Measurements from ENCODE around the gene KCNAB1. TPM values are rescaled to one million over a fixed set of nuclear protein-coding genes. Genes with fewer than 3 reads are reported as not detected.
"Not testable (repeated sequence)": the region's sequence is repeated elsewhere in the genome, so short reads cannot be mapped to it uniquely, and the experiment has no call there.

The KCNAB1 gene
- total and polyA plus RNA-seq, 8 donors, result 0.76 to 4.9 (median 3.2) TPM

GRCh38 chr3:156094391-156094790 is 26.0 kb upstream of the KCNAB1 start:
- Histone ChIP-seq H3K4me3 (no peak overlapping the region), H3K27ac (no peak overlapping the region), H3K27me3 (no peaks in the 10 kb centered on the region), H3K4me1 (no peaks in the 10 kb centered on the region), H3K36me3 (no peaks in the 10 kb centered on the region), H3K9me3 (no peaks in the 10 kb centered on the region)
- intact Hi-C loops (cut with DNase I), result no loop called here
- TF ChIP-seq, protein P1, sequence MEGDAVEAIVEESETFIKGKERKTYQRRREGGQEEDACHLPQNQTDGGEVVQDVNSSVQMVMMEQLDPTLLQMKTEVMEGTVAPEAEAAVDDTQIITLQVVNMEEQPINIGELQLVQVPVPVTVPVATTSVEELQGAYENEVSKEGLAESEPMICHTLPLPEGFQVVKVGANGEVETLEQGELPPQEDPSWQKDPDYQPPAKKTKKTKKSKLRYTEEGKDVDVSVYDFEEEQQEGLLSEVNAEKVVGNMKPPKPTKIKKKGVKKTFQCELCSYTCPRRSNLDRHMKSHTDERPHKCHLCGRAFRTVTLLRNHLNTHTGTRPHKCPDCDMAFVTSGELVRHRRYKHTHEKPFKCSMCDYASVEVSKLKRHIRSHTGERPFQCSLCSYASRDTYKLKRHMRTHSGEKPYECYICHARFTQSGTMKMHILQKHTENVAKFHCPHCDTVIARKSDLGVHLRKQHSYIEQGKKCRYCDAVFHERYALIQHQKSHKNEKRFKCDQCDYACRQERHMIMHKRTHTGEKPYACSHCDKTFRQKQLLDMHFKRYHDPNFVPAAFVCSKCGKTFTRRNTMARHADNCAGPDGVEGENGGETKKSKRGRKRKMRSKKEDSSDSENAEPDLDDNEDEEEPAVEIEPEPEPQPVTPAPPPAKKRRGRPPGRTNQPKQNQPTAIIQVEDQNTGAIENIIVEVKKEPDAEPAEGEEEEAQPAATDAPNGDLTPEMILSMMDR (IDR thresholded peaks at IDR 0.05), result no peak
- FAIRE-seq (no peak), DNase-seq (no peak), ATAC-seq (no peak)
- 66 to 76% methylated on average over 2 of the region's 2 CpGs for WGBS, 2 donors

- H3K4me1 ChIP-seq; intact Hi-C loops (cut with DNase I); H3K36me3 ChIP-seq; H3K9me3 ChIP-seq; H3K4me3 ChIP-seq; FAIRE-seq; H3K27me3 ChIP-seq; H3K27ac ChIP-seq; DNase-seq; ATAC-seq: not testable (repeated sequence)
- 91 to 93% methylated on average over 4 of the region's 4 CpGs for WGBS, 2 donors
Observed at GRCh38 chr3:156095652-156096051, 24.7 kb upstream of the KCNAB1 start.

- peaks cover 0 to 9% (median 0%) of the 10 kb centered on the region in 3 donors for H3K4me1 ChIP-seq
- no peak for ATAC-seq
- intact Hi-C loops (cut with DNase I), result no loop called here
- no peak overlapping the region for H3K4me3 ChIP-seq
- TF ChIP-seq, protein P1 (IDR thresholded peaks at IDR 0.05), result no peak
- H3K27ac ChIP-seq, result no peak overlapping the region
- H3K27me3 ChIP-seq, result no peaks in the 10 kb centered on the region
- DNase-seq, result no peak
- H3K36me3 ChIP-seq, result no peaks in the 10 kb centered on the region
- WGBS, 2 donors, result 82 to 85% methylated on average over 4 of the region's 4 CpGs
- FAIRE-seq, result no peak
- H3K9me3 ChIP-seq, result no peaks in the 10 kb centered on the region
Observed at GRCh38 chr3:156098437-156099035, 21.8 kb upstream of the KCNAB1 start.

DNA sequence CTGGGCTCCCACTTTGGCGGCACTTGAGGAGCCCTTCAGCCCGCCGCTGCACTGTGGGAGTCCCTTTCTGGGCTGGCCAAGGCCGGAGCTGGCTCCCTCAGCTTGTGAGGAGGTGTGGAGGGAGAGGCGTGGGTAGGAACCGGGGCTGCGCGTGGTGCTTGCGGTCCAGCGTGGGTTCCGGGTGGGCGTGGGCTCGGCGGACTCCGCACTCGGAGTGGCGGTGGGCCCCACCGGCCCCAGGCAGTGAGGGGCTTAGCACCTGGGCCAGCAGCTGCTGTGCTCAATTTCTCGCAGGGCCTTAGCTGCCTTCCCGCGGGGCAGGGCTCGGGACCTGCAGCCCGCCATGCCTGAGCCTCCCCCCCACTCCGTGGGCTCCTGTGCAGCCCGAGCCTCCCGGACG is 21.0 kb upstream of the KCNAB1 start:
- H3K27me3 ChIP-seq; H3K27ac ChIP-seq; H3K4me1 ChIP-seq; intact Hi-C loops (cut with DNase I); H3K36me3 ChIP-seq; H3K9me3 ChIP-seq; FAIRE-seq; H3K4me3 ChIP-seq; ATAC-seq: not testable (repeated sequence)
- DNase-seq, result peak in 1 of 6 donors; percentile 46
- WGBS, 2 donors, result 80 to 81% methylated on average over 23 to 27 of the region's 27 CpGs

DNA sequence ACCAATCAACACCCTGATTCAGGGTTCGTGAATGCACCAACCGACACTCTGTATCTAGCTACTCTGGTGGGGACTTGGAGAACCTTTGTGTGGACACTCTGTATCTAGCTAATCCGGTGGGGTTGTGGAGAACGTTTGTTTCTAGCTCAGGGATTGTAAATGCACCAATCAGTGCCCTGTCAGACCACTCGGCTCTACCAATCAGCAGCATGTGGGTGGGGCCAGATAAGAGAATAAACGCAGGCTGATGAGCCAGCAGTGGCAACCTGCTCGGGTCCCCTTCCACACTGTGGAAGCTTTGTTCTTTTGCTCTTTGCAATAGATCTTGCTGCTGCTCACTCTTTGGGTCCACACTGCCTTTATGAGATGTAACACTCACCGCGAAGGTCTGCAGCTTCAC is 20.4 kb upstream of the KCNAB1 start:
- H3K27ac ChIP-seq; H3K4me3 ChIP-seq; H3K9me3 ChIP-seq; ATAC-seq; FAIRE-seq; H3K36me3 ChIP-seq; H3K27me3 ChIP-seq; intact Hi-C loops (cut with DNase I); H3K4me1 ChIP-seq; DNase-seq: not testable (repeated sequence)
- WGBS, 2 donors, result 74 to 80% methylated on average over 9 of the region's 9 CpGs

DNA sequence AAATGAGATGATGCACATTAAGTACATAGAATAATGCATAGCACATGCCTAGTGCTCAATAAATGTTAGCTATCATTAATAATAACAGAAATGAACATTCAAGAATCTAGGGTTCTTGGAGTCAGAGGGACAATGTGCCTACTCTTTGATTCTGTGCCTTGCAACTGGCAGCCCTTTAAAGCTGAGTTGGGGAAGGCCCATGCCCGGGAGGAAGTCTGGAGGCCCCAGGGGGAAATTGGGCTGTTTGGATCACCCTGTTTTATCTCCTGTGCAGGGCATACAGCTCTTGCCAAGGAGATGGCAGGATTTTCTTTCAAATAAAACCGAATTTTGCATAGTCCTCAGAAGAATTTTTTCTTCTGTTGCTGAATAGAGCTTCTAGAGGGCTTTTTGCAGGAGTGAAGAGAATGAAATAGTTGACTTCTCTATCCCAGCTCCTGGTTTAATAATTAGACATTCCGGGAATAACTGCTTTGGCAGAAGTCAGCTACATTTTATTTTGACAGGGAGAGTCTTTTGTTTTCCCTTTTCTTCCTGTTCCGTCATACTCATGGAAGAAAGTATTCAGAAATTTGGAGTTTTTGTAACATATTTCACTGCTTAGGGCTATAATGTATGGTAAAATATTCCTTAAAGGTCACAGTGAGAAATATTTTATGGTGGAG is 18.0 kb upstream of the KCNAB1 start:
- ATAC-seq, result peak in 3 of 4 donors; percentile 47 to 74 (median 67)
- intact Hi-C loops (cut with DNase I), result no loop called here
- WGBS, 2 donors, result 17 to 29% methylated on average over 4 of the region's 4 CpGs
- no peaks in the 10 kb centered on the region for H3K27me3 ChIP-seq
- no peaks in the 10 kb centered on the region for H3K9me3 ChIP-seq
- TF ChIP-seq, protein P1 (IDR thresholded peaks at IDR 0.05), result no peak
- DNase-seq, result no peak
- H3K4me3 ChIP-seq, result no peak overlapping the region
- peak overlapping the region in 3 of 4 donors; percentile 25 to 70 (median 64) for H3K27ac ChIP-seq
- peaks cover 0 to 9% (median 0%) of the 10 kb centered on the region in 3 donors for H3K4me1 ChIP-seq
- no peak for FAIRE-seq
- H3K36me3 ChIP-seq, result no peaks in the 10 kb centered on the region

All from pancreas (tissue), 10 donors.